Right hindlimb (tissue), 1 donor: ENCODE results near the gene LRRC75B.
"Not testable (repeated sequence)": the region's sequence is repeated elsewhere in the genome, so short reads cannot be mapped to it uniquely, and the experiment has no call there.

Source experiments
- DNase-seq: peaks from one replicate; pipeline ENCODE4 v3.0.0-alpha.2; 2018

The LRRC75B gene, protein sequence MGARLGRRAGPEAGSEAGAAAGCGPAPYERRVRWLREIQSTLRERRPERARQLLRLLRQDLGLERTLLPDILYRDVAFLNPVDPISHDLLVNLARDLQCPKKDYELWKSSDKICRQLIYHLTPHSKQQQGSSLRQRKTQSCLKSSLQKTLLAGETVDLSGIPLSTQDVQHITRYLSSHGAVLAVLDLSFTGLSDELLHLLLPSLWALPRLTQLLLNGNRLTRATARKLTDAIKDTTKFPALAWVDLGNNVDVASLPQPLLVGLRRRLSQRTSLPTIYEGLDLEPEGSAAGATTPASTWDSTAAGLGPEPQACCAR

DNA sequence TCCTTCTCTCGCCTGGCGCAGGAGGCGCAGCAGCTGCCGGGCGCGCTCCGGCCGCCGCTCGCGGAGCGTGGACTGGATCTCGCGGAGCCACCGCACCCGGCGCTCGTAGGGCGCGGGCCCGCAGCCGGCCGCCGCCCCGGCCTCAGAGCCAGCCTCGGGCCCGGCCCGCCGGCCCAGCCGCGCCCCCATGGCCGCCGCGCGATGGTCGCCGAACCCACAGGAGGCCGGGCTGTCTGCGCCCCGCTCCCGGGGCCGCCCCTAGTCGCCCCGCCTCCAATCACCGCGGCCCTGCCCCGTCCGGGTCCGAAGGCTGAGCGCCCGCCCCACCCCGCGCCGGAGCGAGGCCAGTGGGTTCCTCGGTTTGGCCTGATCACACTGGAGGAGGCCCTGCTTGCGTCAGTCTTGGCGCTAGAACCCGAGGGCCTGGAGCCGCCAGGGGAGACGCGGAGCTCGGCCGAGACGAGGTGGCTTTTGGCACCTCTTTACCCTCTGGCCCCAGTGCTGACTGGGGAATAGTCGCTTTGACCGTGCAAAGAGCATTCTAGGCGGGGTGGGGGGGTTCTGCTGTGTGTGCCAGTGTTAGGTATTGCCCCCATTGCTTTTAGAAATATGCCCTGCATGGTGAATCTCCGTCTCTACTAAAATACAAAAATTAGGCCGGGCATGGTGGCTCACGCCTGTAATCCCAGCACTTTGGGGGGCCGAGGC, at the start of gene LRRC75B:
LRRC75B (minus strand) TSS at position 223 of the 708 bp plus-strand sequence; CDS start at position 189, 34 bp downstream.
- DNase-seq = peak; percentile 93

GRCh38 chr22:24642307-24642706, 49.4 kb upstream of the LRRC75B start:
- DNase-seq = not testable (repeated sequence)

DNA sequence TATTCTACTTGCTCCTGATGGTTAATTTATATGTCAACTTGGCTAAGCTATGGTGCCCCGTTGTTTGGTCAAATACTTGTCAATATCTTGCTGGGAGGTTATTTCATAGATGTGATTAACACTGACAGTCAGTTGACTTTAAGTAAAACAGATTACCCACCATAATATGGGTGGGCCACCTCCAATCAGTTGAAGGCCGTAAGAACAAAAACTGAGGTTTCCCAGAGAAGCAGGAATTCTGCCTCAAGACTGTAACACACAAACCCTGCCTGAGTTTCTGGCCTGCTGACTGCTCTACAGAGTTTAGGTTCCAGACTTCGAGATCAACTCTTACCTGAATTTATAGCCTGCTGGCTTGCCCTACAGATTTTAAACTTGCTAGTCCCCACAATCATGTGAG, 43.6 kb upstream of the LRRC75B start:
- DNase-seq = not testable (repeated sequence)

DNA sequence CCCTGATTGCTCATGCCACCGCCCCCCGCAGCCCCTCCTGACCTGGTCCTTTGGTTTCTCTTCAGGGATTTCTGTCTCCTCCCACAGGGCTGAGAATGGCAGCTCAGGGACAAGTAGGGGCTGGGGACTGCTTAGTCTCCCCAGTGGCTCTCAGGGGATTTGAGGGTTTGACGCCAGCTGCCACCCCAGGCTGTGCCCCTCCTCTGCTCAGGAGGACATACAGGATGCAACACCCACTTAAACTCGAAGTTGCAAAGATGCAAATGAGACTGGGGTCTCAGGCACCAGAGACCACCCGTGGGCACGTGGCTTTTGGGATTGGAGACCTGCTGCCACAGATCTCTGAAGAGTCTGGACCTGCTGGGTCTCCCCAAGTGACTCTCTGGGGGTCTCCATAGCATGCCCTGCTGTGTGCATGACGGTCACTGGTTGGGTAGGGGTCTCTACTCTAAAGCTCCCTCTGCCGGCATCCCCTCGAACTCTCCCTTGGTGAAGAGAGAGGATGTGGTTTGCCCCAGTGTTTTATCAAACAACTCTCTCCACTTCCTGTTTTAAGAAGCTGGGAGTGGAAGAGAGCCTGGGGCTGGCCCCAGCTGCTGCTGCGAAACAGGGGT, 42.0 kb upstream of the LRRC75B start:
- DNase-seq = not testable (repeated sequence)

- peak; percentile 51 for DNase-seq
Observed at GRCh38 chr22:24633231-24634023, 40.6 kb upstream of the LRRC75B start.

DNA sequence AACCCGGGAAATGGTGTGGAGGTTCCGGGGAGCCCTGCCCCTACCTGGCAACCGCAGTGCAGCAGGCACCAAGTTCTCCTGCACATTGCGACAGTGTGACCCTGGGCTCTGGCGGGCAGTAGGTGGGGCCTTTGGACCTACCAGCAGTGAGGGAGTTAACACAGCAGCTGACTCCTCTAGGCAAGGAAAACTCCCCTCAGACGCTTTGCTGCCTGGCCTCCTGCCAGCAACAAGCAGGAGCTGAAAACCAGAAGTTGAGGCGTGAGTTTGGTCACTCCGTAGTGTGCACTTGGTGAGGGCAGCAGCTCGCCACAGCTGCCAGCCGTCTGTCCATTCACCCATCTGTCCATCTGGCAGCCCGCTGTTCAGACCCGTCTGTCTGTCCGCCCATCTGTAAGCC, 39.8 kb upstream of the LRRC75B start:
- DNase-seq = peak; percentile 34

- DNase-seq = peak; percentile 58
Observed at GRCh38 chr22:24631430-24632122, 38.7 kb upstream of the LRRC75B start.

GRCh38 chr22:24630812-24631427, 38.0 kb upstream of the LRRC75B start:
- DNase-seq = not testable (repeated sequence)

DNA sequence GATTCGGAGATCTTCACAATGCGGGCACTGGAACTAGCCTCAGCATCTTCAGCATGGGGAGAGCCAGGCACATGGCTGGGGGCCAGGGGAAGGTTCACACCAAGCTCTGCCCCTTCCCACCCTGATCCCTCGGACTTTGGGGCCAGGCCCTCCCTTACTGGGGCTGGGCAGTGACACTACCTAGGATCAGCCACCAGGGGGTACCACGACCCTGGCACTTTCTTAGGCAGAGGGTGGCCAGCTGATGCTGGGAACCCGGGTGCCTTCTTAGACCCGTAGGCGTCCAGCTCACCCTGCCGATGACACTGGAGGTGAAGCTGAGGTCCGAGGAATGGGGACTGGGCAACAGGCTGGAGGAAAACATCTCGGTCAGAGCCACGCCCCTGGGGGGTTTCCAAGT, 36.2 kb upstream of the LRRC75B start:
- peak; percentile 24 for DNase-seq

DNA sequence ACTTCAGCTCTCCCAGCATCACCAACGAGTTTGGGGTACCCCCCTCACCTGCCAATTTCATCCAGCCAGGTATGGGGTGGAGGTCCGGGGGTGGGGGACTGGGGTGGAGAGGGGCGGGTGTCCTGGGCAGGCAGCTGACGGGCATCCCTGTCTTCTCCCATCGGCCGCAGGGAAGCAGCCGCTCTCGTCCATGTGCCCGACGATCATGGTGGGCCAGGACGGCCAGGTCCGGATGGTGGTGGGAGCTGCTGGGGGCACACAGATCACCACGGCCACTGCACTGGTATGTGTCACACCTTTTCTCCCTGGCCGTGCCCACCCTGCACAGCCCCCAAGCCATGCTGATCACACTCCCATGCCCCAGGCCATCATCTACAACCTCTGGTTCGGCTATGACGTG, 35.0 kb upstream of the LRRC75B start:
- not testable (repeated sequence) for DNase-seq

GRCh38 chr22:24622596-24622995, 29.7 kb upstream of the LRRC75B start:
- not testable (repeated sequence) for DNase-seq

DNA sequence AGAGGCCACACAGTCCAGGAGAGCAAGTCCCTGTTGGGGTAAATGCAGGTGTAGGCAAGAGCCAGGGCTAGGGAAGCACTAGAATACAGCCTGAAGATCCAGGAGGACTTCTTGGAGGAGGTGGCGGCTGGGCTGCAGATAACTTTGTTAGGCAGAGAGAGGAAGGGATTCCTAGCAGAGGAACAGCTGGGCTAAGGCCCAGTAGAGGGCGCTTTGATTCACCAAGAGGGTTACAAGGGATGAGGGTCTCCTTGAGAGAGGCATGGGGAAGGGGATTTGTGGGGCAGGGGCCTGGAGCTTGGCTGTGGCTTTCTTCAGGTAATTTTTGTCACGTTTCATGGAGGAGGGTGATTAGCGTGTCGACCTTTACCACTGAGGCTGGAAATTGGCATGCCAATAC, 28.4 kb upstream of the LRRC75B start:
- DNase-seq = not testable (repeated sequence)

GRCh38 chr22:24614794-24615193, 21.9 kb upstream of the LRRC75B start:
- not testable (repeated sequence) for DNase-seq

- DNase-seq = not testable (repeated sequence)
Observed at GRCh38 chr22:24609888-24610287, 17.0 kb upstream of the LRRC75B start.

- DNase-seq = not testable (repeated sequence)
Observed at GRCh38 chr22:24608327-24608726, 15.5 kb upstream of the LRRC75B start.

GRCh38 chr22:24607429-24607983, 14.6 kb upstream of the LRRC75B start:
- DNase-seq = peak; percentile 18

DNA sequence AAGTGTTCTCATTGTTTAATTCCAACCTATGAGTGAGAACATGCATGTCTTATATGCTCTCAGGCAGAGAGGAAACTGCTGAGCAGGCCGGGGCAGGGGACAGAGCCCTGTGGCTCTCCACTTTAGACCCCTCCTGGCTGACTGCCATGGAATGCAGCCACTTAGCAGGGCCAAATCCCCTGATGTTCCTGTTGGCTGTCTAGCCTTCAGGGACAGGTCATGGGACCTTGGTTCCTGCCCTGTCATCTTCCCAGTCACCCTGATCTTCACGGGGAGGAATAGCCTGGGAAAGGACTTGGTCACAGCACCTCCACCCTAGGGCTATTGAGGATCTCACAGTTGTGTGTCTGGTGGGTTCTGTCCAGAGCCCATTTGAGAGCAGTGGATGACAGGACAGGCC, 13.5 kb upstream of the LRRC75B start:
- not testable (repeated sequence) for DNase-seq

GRCh38 chr22:24603770-24604629, 11.1 kb upstream of the LRRC75B start:
- not testable (repeated sequence) for DNase-seq

DNA sequence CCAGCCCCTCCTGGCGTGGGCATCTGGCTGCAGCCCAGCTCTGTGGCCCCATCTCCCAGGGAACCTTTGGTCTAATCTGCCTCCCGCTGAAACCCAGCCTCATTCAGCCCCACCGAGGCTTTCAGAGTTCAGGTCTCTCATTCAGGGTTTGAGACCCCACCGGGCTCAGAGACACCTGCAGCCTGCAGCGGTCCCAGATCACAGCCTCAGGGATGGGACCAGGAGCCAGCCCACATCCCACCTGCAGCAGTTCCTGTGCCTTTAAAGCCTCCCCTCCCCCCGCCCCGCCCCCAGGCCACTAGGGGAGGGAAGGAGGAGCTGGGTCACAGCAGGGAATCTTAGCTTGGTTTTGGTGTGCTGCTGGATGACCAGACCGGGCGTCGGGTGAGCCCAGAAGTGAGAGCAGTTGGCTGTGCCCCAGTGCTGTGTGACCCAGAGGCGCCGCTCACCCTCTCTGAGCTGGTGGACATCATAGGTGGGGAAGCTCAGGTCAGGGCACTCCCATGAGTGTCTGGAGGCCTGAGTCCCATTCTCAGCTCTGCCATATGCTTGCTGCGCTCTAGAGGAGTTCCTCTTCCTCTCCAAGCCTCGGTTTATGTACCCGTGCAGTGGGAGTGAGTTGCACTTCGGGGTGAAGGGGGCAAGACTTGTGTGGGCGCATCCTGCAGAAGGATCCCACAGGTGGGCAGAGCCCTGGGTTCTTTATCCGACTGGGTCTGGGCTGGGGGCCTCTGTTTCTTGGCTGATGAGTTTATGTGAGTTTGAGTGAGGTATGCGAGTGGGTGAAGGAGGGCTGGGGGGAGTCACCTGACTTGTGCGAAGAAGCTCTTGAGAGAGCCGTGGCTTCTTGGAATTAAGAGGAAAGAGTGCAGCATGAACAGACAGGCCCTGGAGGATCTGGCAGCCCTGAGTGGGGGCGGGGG, 10.2 kb upstream of the LRRC75B start, which contains the start of gene GGT1:
GGT1 (plus strand) TSS at position 347 of the 923 bp plus-strand sequence. CDS start 7,889 bp downstream, outside the sequence.
- DNase-seq = not testable (repeated sequence)
